Measurements from ENCODE around the gene CHMP1A. TPM values are rescaled to one million over a fixed set of nuclear protein-coding genes. Genes with fewer than 3 reads are reported as not detected.
A peak's percentile ranks its signal among the peaks of the same experiment; 100 is the strongest.

CHMP1A gene
- total RNA-seq, 1 experiment from 2014 or later: 151 TPM

- POLR2A ChIA-PET (ENCODE audit: unreplicated experiment): no interaction called here
- peaks cover 5% of the 10 kb centered on the region; the same call in 1 of the 2 replicates for H3K36me3 ChIP-seq (ENCODE audit: low read depth)
- H2AFZ ChIP-seq: no peak overlapping the region
- no peak for TF ChIP-seq CTCF (conservative IDR thresholded peaks at IDR 0.05)
- TF ChIP-seq EZH2 (IDR thresholded peaks at IDR 0.05; ENCODE audit: low read depth): no peak
- no TSS peak for BruUV-seq (replicated peaks)
- peaks cover 12% of the 10 kb centered on the region for H4K20me1 ChIP-seq (ENCODE audit: insufficient read depth)
- peaks cover 26% of the 10 kb centered on the region for H3F3A ChIP-seq (ENCODE audit: insufficient read depth, low read depth)
- H3K79me2 ChIP-seq (ENCODE audit: low read depth): peaks cover 32% of the 10 kb centered on the region
- CTCF ChIA-PET: interaction anchor here (0.6 kb wide), 1 partner anchor 11 kb away, joined by 5 read pairs; no protein-coding TSS in a partner anchor
- no peaks in the 10 kb centered on the region for H3K27me3 ChIP-seq (ENCODE audit: insufficient read depth, low read depth)
- no peak overlapping the region for H3K4me3 ChIP-seq
- intact Hi-C loops (cut with micrococcal nuclease; ENCODE audit: unreplicated experiment): no loop called here
- H3K9me2 ChIP-seq (ENCODE audit: insufficient read depth): no peaks in the 10 kb centered on the region
- DNase-seq: no peak
- no peak overlapping the region for H3K27ac ChIP-seq
- H3K4me1 ChIP-seq (replicated peaks; ENCODE audit: insufficient read depth): peaks cover 11% of the 10 kb centered on the region
- H3K4me2 ChIP-seq: no peak overlapping the region
- no peaks in the 10 kb centered on the region for H3K9me3 ChIP-seq (ENCODE audit: insufficient read depth, low read depth)
These were observed 31.6 kb upstream of the CHMP1A start for GRCh38 chr16:89689142-89689541.

GRCh38 chr16:89688395-89688794, 30.9 kb upstream of the CHMP1A start:
- H3K27ac ChIP-seq: no peak overlapping the region
- H3K27me3 ChIP-seq (ENCODE audit: insufficient read depth, low read depth): no peaks in the 10 kb centered on the region
- CTCF ChIA-PET: interaction anchor here (0.7 kb wide), 1 partner anchor 15 kb away, joined by 17 read pairs; no protein-coding TSS in a partner anchor
- DNase-seq: no peak
- H3K9me2 ChIP-seq (ENCODE audit: insufficient read depth): no peaks in the 10 kb centered on the region
- peak overlapping the region; percentile 93; the same call in 1 of the 2 replicates for H3K4me2 ChIP-seq
- peaks cover 32% of the 10 kb centered on the region for H3K79me2 ChIP-seq (ENCODE audit: low read depth)
- POLR2A ChIA-PET (ENCODE audit: unreplicated experiment): no interaction called here
- no peaks in the 10 kb centered on the region for H3K9me3 ChIP-seq (ENCODE audit: insufficient read depth, low read depth)
- peaks cover 12% of the 10 kb centered on the region for H4K20me1 ChIP-seq (ENCODE audit: insufficient read depth)
- peaks cover 23% of the 10 kb centered on the region for H3F3A ChIP-seq (ENCODE audit: insufficient read depth, low read depth)
- H2AFZ ChIP-seq: no peak overlapping the region
- intact Hi-C loops (cut with micrococcal nuclease; ENCODE audit: unreplicated experiment): no loop called here
- H3K36me3 ChIP-seq (ENCODE audit: low read depth): peaks cover 5% of the 10 kb centered on the region
- peaks cover 11% of the 10 kb centered on the region for H3K4me1 ChIP-seq (replicated peaks; ENCODE audit: insufficient read depth)
- H3K4me3 ChIP-seq: no peak overlapping the region
- BruUV-seq (replicated peaks): no TSS peak
- no peak for TF ChIP-seq CTCF (conservative IDR thresholded peaks at IDR 0.05)
- TF ChIP-seq EZH2 (IDR thresholded peaks at IDR 0.05; ENCODE audit: low read depth): no peak

GRCh38 chr16:89687092-89687940, 29.8 kb upstream of the CHMP1A start:
- TSS peak; percentile 48 for BruUV-seq (replicated peaks)

More at GRCh38 chr16:89687092-89687940, 29.8 kb upstream of the CHMP1A start:
- H3K9me3 ChIP-seq (ENCODE audit: insufficient read depth, low read depth): no peaks in the 10 kb centered on the region
- H3K4me2 ChIP-seq: peak overlapping the region; percentile 93
- TF ChIP-seq CTCF (conservative IDR thresholded peaks at IDR 0.05) (no peak), EZH2 (IDR thresholded peaks at IDR 0.05; ENCODE audit: low read depth) (no peak)
- peaks cover 11% of the 10 kb centered on the region for H3K4me1 ChIP-seq (replicated peaks; ENCODE audit: insufficient read depth)
- no peaks in the 10 kb centered on the region for H3K9me2 ChIP-seq (ENCODE audit: insufficient read depth)
- peaks cover 5% of the 10 kb centered on the region for H3K36me3 ChIP-seq (ENCODE audit: low read depth)
- no peaks in the 10 kb centered on the region for H3K27me3 ChIP-seq (ENCODE audit: insufficient read depth, low read depth)
- peak; percentile 50 to 57 for DNase-seq
- peak overlapping the region; percentile 90 for H2AFZ ChIP-seq
- peak overlapping the region; percentile 82 for H3K4me3 ChIP-seq
- intact Hi-C loops (cut with micrococcal nuclease; ENCODE audit: unreplicated experiment): no loop called here
- H3F3A ChIP-seq (ENCODE audit: insufficient read depth, low read depth): peaks cover 13% of the 10 kb centered on the region
- POLR2A ChIA-PET (ENCODE audit: unreplicated experiment): no interaction called here
- H4K20me1 ChIP-seq (ENCODE audit: insufficient read depth): peaks cover 12% of the 10 kb centered on the region
- CTCF ChIA-PET: interaction anchor here (0.5 to 1.0 kb wide), 2 partner anchors 13 to 216 kb away, joined by 3 to 5 read pairs; no protein-coding TSS in a partner anchor
- peaks cover 32% of the 10 kb centered on the region for H3K79me2 ChIP-seq (ENCODE audit: low read depth)
- peak overlapping the region; percentile 40 for H3K27ac ChIP-seq
